ENCODE measurements around the gene LARP1B.

DNA sequence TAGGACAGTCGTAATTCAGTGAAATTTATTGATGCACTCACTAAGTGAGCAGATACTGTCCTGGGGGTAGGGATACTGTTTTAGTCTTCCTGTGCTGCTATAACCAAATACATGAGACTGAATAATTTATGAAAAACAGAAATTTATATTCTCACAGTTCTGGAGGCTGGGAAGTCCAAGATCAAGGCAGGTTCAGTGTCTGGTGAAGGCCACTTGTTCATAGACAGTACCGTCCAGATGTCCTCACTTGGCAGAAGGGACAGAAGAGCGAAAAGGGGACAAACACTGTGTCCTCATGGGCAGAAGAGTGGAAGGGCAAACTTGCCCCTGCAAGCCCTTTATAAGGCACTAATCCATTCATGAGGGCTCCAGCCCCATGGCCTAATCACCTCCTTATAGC is 180.9 kb downstream of the LARP1B start:
- no peak for TF ChIP-seq EZH2 (IDR thresholded peaks at IDR 0.05; ENCODE audit: borderline replicate concordance, insufficient read depth, low read depth, low read length, poor library complexity, severe bottlenecking)
- TF ChIP-seq, protein P1, sequence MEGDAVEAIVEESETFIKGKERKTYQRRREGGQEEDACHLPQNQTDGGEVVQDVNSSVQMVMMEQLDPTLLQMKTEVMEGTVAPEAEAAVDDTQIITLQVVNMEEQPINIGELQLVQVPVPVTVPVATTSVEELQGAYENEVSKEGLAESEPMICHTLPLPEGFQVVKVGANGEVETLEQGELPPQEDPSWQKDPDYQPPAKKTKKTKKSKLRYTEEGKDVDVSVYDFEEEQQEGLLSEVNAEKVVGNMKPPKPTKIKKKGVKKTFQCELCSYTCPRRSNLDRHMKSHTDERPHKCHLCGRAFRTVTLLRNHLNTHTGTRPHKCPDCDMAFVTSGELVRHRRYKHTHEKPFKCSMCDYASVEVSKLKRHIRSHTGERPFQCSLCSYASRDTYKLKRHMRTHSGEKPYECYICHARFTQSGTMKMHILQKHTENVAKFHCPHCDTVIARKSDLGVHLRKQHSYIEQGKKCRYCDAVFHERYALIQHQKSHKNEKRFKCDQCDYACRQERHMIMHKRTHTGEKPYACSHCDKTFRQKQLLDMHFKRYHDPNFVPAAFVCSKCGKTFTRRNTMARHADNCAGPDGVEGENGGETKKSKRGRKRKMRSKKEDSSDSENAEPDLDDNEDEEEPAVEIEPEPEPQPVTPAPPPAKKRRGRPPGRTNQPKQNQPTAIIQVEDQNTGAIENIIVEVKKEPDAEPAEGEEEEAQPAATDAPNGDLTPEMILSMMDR (IDR thresholded peaks at IDR 0.05) = no peak

Data from B cell (primary cell).